ENCODE results near the gene CYB561A3.

CYB561A3 gene

DNA sequence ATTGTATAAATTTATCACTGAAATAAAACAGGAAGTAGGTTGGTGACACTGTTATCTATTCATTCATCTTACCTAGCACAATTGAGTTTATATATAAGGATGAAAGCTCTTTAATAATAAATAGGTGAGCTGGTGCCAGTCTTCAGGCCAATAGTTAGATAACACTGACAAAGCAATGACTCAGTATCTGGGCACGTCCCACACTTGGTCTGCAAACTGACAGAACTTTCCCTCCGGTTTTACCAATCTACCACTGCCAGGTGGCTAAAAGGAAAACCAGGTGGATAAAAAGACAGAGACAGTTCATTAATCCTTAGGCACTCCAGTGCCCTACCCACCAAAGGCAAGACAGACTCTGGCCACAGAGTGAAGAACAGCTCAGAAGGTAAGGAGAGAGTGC, 46.4 kb downstream of the CYB561A3 start:
- FAIRE-seq = no peak

DNA sequence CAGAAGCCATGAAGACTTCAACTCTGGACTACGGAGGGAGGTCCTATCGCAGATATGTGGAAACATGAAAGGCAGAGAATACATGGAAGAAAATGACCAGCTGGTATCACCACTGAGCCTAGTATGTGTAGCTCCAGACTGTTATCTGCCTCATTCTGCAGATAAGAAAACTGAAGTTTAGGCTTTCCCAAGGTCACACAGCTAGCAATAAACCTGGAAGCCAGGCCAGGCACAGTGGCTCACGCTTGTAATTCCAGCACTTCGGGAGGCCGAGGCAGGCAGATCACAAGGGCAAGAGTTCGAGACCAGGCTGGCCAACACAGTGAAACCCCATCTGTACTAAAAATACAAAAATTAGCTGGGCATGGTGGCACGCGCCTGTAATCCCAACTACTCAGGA, 50.9 kb downstream of the CYB561A3 start:
- no peak for FAIRE-seq

DNA sequence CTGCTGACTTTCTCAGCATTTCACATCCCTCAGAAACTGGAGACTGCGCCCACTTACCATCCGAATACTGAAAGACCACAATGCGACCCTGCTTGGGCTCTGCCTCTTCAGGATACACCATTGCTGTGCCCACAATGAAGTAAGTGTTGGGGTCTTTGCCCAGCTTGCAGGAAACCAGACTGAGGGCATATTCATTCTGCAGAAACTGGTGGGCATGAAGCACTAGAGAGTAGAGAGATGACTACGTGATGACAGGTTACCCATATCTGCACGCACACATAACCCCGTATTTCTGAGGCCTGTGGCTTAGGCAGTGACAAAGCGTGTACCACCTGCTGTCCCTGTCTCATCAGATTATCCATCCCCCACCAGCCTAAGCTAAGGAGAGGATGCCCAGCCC, 51.9 kb downstream of the CYB561A3 start:
- no peak for FAIRE-seq

DNA sequence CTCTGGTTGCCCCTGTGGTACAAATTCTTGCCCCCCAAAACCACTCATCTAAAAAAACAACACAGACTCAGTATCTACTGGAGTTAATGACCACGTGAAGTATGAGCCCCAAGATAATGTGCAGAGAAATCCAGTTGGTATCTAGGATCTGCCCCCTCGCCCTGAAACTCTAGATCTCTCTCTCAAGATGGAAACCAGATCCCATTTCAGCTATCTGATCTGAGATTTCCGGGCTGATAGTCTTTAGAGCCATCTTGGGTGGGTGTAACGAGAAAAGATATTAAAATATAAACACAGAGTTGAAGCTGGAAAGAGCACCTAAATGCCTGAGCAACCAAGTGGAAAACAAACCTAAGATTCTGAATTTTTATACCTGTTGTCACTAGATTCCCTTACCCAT, 52.5 kb downstream of the CYB561A3 start:
- FAIRE-seq = no peak

DNA sequence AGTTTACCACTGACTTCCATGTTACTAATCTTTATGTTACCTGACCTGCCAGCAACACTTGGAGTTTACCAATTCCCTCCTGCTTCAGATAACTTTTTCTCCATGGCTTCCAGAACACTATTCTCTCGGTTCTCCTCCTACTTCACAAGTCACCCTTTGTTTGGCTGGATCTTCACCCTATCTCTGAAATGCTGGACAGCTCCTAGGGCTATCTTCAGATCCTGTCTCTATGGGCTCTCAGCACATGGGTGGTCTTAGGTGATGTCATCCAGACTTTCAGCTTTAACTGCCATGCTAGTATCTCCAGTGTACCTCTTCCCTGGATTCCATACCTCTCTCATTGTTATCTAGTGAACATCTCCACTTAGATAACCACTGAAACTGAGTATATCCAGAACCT, 54.3 kb downstream of the CYB561A3 start:
- FAIRE-seq = no peak

DNA sequence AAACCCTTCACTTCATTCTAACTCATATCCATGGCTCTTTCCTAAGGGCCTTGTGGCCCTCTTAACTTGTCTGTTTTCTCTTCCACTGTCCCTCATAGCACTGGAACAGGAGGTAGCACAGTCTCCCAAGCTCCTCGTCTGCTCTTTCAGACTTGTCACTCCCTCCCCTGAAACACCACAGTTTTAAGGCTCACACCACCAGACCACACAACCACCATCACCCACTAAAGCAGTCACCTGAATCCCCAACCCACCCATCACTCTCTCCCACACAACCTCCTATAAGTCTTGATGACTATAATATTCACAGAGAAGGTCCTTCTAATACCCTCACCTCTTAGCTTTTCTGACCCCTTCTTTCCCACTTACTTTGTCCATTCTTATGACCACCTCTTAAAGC, 55.5 kb downstream of the CYB561A3 start:
- no peak for FAIRE-seq

DNA sequence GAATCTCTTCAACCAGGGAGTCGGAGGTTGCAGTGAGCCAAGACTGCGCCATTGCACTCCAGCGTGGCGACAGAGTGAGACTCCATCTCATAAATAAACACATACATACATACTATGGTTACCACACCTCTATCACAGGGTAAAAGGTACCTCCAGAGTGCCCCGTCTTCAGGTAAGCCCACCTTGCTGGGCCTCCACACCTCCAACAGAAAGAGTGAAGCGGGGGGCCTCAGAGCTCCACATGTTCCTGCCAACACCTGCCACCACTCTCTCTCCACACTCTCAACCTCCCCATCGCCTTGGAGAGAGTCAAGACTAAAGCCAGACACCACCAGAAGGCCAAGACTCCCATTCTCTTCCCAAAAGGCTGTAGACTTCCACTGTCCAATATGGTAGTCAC, 56.3 kb downstream of the CYB561A3 start:
- no peak for FAIRE-seq

DNA sequence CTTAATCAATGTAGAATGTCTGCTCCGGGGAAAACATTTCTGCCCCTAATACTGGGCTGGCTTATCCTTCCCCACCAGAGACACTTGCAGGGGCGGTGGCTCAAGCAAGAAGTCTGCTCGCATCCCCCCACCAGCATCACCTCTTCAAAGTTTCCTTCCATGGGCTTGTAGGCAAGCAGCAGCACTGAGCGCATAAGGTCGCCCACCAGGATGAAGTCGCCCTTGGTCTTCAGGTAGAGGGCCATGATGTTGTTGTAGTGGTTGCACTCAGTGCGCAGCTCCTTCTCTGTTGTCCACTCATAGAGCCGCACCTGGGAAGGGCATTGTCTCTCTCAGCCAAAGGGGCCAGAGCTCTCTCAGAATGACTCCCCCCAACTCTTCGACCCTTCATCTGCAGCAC, 58.0 kb downstream of the CYB561A3 start:
- FAIRE-seq = no peak

DNA sequence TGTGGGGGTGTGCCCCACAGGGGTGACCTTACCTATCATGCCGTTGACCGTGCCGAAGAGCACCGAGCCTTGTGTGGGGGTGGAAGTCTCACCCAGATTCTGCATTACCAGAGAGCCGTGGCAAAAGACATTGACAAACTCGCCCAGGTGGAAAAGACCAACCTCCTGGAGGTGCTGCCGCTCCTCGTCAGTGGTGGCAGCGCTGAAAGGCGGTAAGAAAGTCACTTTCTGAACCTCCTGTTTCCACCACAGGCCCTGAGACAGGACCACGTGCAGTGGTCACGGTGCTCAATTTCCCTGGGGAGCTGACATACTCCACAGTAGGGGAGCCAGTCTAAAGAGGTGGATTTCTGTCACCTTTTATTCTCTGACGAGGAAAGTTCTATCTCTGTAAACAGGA, 59.1 kb downstream of the CYB561A3 start:
- FAIRE-seq = no peak

All from endometrium (tissue), 2 donors.